RWPE1 (cell line): ENCODE results near the gene PALD1.

Experiments used
- CTCF ChIA-PET: fragments of 350-600 bp; sonication (Branson Sonifier 250); formaldehyde crosslinking; extraction: SDS; loops from one replicate; lab custom pipeline; 2021; lab: Yijun Ruan, JAX
- POLR2A ChIA-PET: fragments of 400-600 bp; formaldehyde crosslinking; extraction: SDS; loops from one replicate; lab custom pipeline; 2020; ENCODE audit warnings: antibody characterized with exemption; ENCODE audit not compliant: low non-redundant PET; lab: Yijun Ruan, JAX
- DNase-seq: peaks from one replicate; pipeline ENCODE4 v3.0.0; 2012; ENCODE audit warnings: low spot score
- H3K27ac ChIP-seq: fragments of 450-650 bp; 2 replicates; pipeline ENCODE4 v1.5.1; 2017
- CTCF ChIP-seq: fragments of 450-650 bp; conservative IDR thresholded peaks from 2 replicates; pipeline ENCODE4 v1.5.1; 2017; ENCODE audit warnings: low read depth, mild to moderate bottlenecking

The PALD1 gene

GRCh38 chr10:70435241-70436085, 43.1 kb upstream of the PALD1 start:
- TF ChIP-seq CTCF = no peak
- ChIA-PET POLR2A (no interaction called here), CTCF (interaction anchor here (0.6 kb wide), 1 partner anchor 970 kb away, joined by 3 read pairs; no protein-coding TSS in a partner anchor)
- DNase-seq = no peak
- no peak overlapping the region for H3K27ac ChIP-seq

- CTCF ChIA-PET = no interaction called here
- POLR2A ChIA-PET = no interaction called here
- no peak overlapping the region for H3K27ac ChIP-seq
- no peak for TF ChIP-seq CTCF
- DNase-seq = no peak
Measured at GRCh38 chr10:70437721-70438120, 40.8 kb upstream of the PALD1 start.

GRCh38 chr10:70440296-70441160, 38.0 kb upstream of the PALD1 start:
- POLR2A ChIA-PET = no interaction called here
- CTCF ChIA-PET = interaction anchor here (0.6 to 0.7 kb wide), 3 partner anchors 10 to 342 kb away, joined by 3 to 4 read pairs (median 3); no protein-coding TSS in a partner anchor
- no peak for TF ChIP-seq CTCF
- H3K27ac ChIP-seq = no peak overlapping the region
- no peak for DNase-seq

GRCh38 chr10:70441161-70441894, 37.2 kb upstream of the PALD1 start, which contains the start of gene NODAL:
TSS of gene NODAL (minus strand) at chr10:70441681. CDS start at chr10:70441667, 14 bp downstream.
- no peak for TF ChIP-seq CTCF
- DNase-seq = no peak
- H3K27ac ChIP-seq = no peak within 1 kb of the TSS
- ChIA-PET CTCF (interaction anchor here (0.6 to 1.9 kb wide), 4 partner anchors 11 to 343 kb away, joined by 3 to 13 read pairs (median 4); no protein-coding TSS in a partner anchor), POLR2A (no interaction called here)

GRCh38 chr10:70441895-70442309, 36.7 kb upstream of the PALD1 start:
- DNase-seq = no peak
- no peak overlapping the region for H3K27ac ChIP-seq
- no peak for TF ChIP-seq CTCF
- CTCF ChIA-PET = interaction anchor here (1.9 kb wide), 1 partner anchor 19 kb away, joined by 13 read pairs; no protein-coding TSS in a partner anchor
- POLR2A ChIA-PET = no interaction called here
